DOHH2 (cell line): Measurements from ENCODE around the gene LGALS9.
"Not testable (repeated sequence)": the region's sequence is repeated elsewhere in the genome, so short reads cannot be mapped to it uniquely, and the experiment has no call there.

Experiments
- CTCF ChIP-seq: fragments of 200-600 bp; sonication (generic); IDR thresholded peaks from one replicate; pipeline ENCODE4 v1.5.1; 2014; ENCODE audit warnings: antibody characterized with exemption, mild to moderate bottlenecking, low read depth, low read length; ENCODE audit not compliant: poor library complexity, severe bottlenecking
- EZH2phosphoT487 ChIP-seq: fragments of 200-600 bp; sonication (generic); IDR thresholded peaks from 2 replicates; pipeline ENCODE4 v1.6.1; 2017; ENCODE audit warnings: borderline replicate concordance, mild to moderate bottlenecking, antibody characterized with exemption, low read length, moderate library complexity, mixed read lengths

- not testable (repeated sequence) for TF ChIP-seq CTCF, EZH2phosphoT487
These were observed 41.0 kb downstream of the LGALS9 start for GRCh38 chr17:27671977-27672480.
